Stimulated activated CD8-positive, alpha-beta memory T cell treated with anti-CD3 and anti-CD28 coated beads, Interleukin-15, amount 100 ng/mL, for 4 hours (primary cell): ENCODE results near the gene OR5M10.
"Not testable (repeated sequence)": the region's sequence is repeated elsewhere in the genome, so short reads cannot be mapped to it uniquely, and the experiment has no call there.

Source experiments
- DNase-seq, 2 donors: peaks; one replicate each; pipeline ENCODE4 v3.0.0-alpha.2; 2020; ENCODE audit warnings: low read depth in 2 of 2

Gene OR5M10

GRCh38 chr11:56577621-56578020 lies at the start of gene OR5M10:
Gene OR5M10 (minus strand): TSS chr11:56577721. CDS start chr11:56577721, 0 bp downstream.
- no peak for DNase-seq

GRCh38 chr11:56625946-56626345 lies 48.4 kb upstream of the OR5M10 start:
- no peak for DNase-seq

GRCh38 chr11:56624661-56625110 lies 47.2 kb upstream of the OR5M10 start:
- DNase-seq: no peak

- no peak for DNase-seq
These were observed 33.7 kb upstream of the OR5M10 start for GRCh38 chr11:56611174-56611573.

GRCh38 chr11:56592088-56592717 lies 14.7 kb upstream of the OR5M10 start:
- DNase-seq: not testable (repeated sequence)

GRCh38 chr11:56558574-56558973 lies 18.9 kb downstream of the OR5M10 start:
- DNase-seq: no peak

- DNase-seq: not testable (repeated sequence)
These were observed 22.8 kb downstream of the OR5M10 start for GRCh38 chr11:56554691-56555090.

- DNase-seq: no peak
These were observed 32.0 kb downstream of the OR5M10 start for GRCh38 chr11:56545531-56545930.

GRCh38 chr11:56543739-56544138 lies 33.8 kb downstream of the OR5M10 start:
- no peak for DNase-seq

- no peak for DNase-seq
These were observed 34.4 kb downstream of the OR5M10 start, which contains the start of gene OR5M11 for GRCh38 chr11:56543157-56543556. Gene OR5M11 (minus strand): TSS chr11:56543257. CDS start chr11:56543257, 0 bp downstream.

- DNase-seq: no peak
These were observed 44.3 kb downstream of the OR5M10 start for GRCh38 chr11:56533054-56533740.

GRCh38 chr11:56531856-56532255 lies 45.7 kb downstream of the OR5M10 start:
- no peak for DNase-seq
